Measurements from ENCODE around the gene CLPTM1.
"Not testable (repeated sequence)": the region's sequence is repeated elsewhere in the genome, so short reads cannot be mapped to it uniquely, and the experiment has no call there.

CLPTM1 gene

DNA sequence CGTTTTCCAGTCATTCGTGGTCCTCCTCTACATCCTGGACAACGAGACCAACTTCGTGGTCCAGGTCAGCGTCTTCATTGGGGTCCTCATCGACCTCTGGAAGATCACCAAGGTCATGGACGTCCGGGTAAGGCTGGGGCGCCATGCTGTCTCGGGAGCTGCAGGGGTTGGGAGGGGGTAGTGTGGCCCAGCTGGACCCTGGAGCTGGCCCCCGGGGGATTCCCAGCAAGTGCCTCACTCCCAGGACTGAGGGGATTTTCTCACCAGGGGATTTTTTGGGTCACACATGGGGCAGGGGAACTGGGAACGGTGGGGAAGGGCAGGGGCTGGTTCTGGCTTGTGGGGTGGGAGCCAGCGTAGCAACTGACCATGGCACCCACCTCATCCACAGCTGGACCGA is 35.3 kb downstream of the CLPTM1 start:
- no peak for DNase-seq (ENCODE audit: low spot score)
- TF ChIP-seq, protein P1, sequence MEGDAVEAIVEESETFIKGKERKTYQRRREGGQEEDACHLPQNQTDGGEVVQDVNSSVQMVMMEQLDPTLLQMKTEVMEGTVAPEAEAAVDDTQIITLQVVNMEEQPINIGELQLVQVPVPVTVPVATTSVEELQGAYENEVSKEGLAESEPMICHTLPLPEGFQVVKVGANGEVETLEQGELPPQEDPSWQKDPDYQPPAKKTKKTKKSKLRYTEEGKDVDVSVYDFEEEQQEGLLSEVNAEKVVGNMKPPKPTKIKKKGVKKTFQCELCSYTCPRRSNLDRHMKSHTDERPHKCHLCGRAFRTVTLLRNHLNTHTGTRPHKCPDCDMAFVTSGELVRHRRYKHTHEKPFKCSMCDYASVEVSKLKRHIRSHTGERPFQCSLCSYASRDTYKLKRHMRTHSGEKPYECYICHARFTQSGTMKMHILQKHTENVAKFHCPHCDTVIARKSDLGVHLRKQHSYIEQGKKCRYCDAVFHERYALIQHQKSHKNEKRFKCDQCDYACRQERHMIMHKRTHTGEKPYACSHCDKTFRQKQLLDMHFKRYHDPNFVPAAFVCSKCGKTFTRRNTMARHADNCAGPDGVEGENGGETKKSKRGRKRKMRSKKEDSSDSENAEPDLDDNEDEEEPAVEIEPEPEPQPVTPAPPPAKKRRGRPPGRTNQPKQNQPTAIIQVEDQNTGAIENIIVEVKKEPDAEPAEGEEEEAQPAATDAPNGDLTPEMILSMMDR (IDR thresholded peaks at IDR 0.05; ENCODE audit: borderline replicate concordance, control extremely low read depth, extremely low read depth, insufficient read depth, missing control alignments): no peak
- in situ Hi-C loops (cut with MboI; ENCODE audit: low sequenced_read_pairs, unreplicated experiment): no loop called here

GRCh38 chr19:44990966-44991365 is 35.8 kb downstream of the CLPTM1 start:
- no peak for DNase-seq (ENCODE audit: low spot score)
- in situ Hi-C loops (cut with MboI; ENCODE audit: low sequenced_read_pairs, unreplicated experiment): no loop called here
- TF ChIP-seq, protein P1 (IDR thresholded peaks at IDR 0.05; ENCODE audit: borderline replicate concordance, control extremely low read depth, extremely low read depth, insufficient read depth, missing control alignments): no peak

DNA sequence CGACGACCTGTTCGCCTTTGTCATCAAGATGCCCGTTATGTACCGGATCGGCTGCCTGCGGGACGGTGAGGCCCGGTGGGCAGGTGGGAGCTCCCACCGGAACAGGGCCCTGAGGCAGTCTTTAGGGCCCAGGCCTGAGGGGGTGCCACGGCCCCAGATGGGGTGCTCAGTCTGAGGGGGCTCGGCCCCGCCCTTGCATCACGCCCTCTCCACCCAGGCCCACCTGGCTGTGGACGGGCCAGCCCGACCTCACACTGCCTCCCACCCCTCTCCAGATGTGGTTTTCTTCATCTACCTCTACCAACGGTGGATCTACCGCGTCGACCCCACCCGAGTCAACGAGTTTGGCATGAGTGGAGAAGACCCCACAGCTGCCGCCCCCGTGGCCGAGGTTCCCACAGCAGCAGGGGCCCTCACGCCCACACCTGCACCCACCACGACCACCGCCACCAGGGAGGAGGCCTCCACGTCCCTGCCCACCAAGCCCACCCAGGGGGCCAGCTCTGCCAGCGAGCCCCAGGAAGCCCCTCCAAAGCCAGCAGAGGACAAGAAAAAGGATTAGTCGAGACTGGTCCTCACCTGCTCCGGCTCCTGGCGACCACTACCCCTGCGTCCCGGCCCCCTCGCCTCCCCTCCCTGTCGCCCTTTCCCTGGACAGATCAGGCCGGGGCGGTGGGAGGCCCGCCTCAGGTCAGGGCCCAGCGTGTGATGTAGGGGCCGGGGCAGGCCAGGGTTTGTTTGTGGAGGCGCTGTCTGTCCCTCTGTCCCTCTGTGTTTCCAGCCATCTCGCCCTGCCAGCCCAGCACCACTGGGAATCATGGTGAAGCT is 37.4 kb downstream of the CLPTM1 start:
- DNase-seq (ENCODE audit: low spot score): no peak
- in situ Hi-C loops (cut with MboI; ENCODE audit: low sequenced_read_pairs, unreplicated experiment): no loop called here
- TF ChIP-seq, protein P1 (IDR thresholded peaks at IDR 0.05; ENCODE audit: borderline replicate concordance, control extremely low read depth, extremely low read depth, insufficient read depth, missing control alignments): no peak

- in situ Hi-C loops (cut with MboI; ENCODE audit: low sequenced_read_pairs, unreplicated experiment): no loop called here
- TF ChIP-seq, protein P1 (IDR thresholded peaks at IDR 0.05; ENCODE audit: borderline replicate concordance, control extremely low read depth, extremely low read depth, insufficient read depth, missing control alignments): no peak
- DNase-seq (ENCODE audit: low spot score): no peak
These were observed 38.3 kb downstream of the CLPTM1 start for GRCh38 chr19:44993526-44993925.

DNA sequence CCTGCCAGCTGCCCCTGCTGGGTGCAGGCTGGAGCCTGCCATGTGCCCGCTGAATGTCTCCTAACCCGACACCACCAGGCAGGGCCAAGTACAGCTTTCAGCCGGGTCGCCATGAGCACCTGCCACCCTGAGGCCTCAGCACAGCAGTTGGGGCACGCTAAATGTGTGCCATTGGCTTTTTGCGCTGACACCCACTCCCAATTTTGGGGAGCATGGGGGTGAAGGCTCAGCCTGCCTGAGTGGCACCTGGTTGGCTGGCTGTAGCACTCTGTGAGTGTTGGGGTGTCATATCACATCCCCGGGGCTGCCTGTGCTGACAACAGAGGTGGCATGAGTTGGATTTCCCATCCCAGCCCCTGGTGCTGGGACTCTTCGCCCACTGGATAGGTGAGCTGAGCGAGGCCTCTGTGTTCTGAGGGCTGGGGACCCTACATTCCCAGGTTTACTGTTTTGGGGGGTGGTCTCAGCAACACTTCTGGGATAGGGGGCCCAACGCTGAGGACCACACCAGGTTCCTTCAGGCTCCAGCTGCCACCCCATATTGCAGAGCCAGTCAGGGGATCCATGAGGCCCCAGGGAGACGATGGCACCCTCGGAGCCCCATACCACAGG is 38.9 kb downstream of the CLPTM1 start:
- no peak for DNase-seq (ENCODE audit: low spot score)
- TF ChIP-seq, protein P1 (IDR thresholded peaks at IDR 0.05; ENCODE audit: borderline replicate concordance, control extremely low read depth, extremely low read depth, insufficient read depth, missing control alignments): no peak
- in situ Hi-C loops (cut with MboI; ENCODE audit: low sequenced_read_pairs, unreplicated experiment): no loop called here

GRCh38 chr19:44998025-44998424 is 42.8 kb downstream of the CLPTM1 start:
- in situ Hi-C loops (cut with MboI; ENCODE audit: low sequenced_read_pairs, unreplicated experiment): no loop called here
- TF ChIP-seq, protein P1 (IDR thresholded peaks at IDR 0.05; ENCODE audit: borderline replicate concordance, control extremely low read depth, extremely low read depth, insufficient read depth, missing control alignments): no peak
- no peak for DNase-seq (ENCODE audit: low spot score)

- DNase-seq (ENCODE audit: low spot score); in situ Hi-C loops (cut with MboI; ENCODE audit: low sequenced_read_pairs, unreplicated experiment): not testable (repeated sequence)
These were observed 44.1 kb downstream of the CLPTM1 start for GRCh38 chr19:44999131-44999925.

GRCh38 chr19:45000665-45001064 is 45.5 kb downstream of the CLPTM1 start:
- in situ Hi-C loops (cut with MboI; ENCODE audit: low sequenced_read_pairs, unreplicated experiment); DNase-seq (ENCODE audit: low spot score): not testable (repeated sequence)

Measured in GM13976 (cell line).